ENCODE measurements around the gene ARL8A.

DNA sequence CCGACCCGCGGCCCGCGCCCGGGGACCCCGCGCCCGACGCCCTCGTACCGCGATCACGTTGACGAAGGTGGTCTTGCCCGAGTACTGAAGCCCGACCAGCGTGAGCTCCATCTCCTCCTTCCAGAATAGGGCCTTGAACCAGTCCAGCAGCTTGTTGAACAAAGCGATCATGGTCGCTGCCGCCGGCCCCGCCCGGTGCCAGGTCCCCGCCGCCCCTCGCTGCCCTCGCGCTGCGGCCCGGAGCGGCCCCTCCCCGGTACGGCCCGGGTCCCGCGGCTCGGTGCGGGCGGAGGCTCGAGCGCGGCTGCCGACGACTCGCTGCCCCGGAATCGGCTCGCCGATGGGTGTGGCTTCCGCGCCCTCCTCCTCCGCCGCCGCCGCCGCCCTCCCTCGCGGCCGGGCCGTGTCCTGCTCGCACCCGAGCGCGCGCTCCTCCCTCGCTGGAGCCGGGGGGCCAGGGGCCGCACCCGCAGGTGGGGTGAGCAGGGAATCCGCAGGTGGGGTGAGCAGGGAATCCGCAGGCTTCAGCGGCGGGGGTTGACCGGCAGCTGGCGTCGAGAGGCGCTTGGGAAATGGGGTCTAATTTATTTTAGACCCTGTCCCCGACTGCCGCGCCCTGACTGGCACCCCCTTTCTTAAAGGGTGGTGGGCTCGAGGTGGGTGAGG, at the start of gene ARL8A:
- TF ChIP-seq POLR2AphosphoS5 (IDR thresholded peaks at IDR 0.05; ENCODE audit: low read depth, low read length) (peak; percentile 51; the same call in 1 of the 2 replicates), TAF1 (IDR thresholded peaks at IDR 0.05; ENCODE audit: borderline replicate concordance, insufficient read depth, low read length) (0 out of 2 replicates have a peak, but pooled peaks have one; percentile 48), SIN3A (IDR thresholded peaks at IDR 0.05; ENCODE audit: borderline replicate concordance, insufficient read depth, low read length) (0 out of 2 replicates have a peak, but pooled peaks have one; percentile 11)
- TF ChIP-seq, protein P1, sequence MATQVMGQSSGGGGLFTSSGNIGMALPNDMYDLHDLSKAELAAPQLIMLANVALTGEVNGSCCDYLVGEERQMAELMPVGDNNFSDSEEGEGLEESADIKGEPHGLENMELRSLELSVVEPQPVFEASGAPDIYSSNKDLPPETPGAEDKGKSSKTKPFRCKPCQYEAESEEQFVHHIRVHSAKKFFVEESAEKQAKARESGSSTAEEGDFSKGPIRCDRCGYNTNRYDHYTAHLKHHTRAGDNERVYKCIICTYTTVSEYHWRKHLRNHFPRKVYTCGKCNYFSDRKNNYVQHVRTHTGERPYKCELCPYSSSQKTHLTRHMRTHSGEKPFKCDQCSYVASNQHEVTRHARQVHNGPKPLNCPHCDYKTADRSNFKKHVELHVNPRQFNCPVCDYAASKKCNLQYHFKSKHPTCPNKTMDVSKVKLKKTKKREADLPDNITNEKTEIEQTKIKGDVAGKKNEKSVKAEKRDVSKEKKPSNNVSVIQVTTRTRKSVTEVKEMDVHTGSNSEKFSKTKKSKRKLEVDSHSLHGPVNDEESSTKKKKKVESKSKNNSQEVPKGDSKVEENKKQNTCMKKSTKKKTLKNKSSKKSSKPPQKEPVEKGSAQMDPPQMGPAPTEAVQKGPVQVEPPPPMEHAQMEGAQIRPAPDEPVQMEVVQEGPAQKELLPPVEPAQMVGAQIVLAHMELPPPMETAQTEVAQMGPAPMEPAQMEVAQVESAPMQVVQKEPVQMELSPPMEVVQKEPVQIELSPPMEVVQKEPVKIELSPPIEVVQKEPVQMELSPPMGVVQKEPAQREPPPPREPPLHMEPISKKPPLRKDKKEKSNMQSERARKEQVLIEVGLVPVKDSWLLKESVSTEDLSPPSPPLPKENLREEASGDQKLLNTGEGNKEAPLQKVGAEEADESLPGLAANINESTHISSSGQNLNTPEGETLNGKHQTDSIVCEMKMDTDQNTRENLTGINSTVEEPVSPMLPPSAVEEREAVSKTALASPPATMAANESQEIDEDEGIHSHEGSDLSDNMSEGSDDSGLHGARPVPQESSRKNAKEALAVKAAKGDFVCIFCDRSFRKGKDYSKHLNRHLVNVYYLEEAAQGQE (IDR thresholded peaks at IDR 0.05; ENCODE audit: insufficient read depth in 1 of 2, low read depth in 2 of 2, low read length in 2 of 2), result peak in 1 of 2 experiments; percentile 49; a peak in 1 of 4 replicates

Data from PFSK-1 (cell line).